HG03575 (cell line): ENCODE measurements around the gene GOLGA5.
A peak's percentile ranks its signal among the peaks of the same experiment; 100 is the strongest.
"Not testable (repeated sequence)": the region's sequence is repeated elsewhere in the genome, so short reads cannot be mapped to it uniquely, and the experiment has no call there.

Experiments used
- ATAC-seq: cut with Tn5 transposase; IDR thresholded peaks from one replicate; pipeline ENCODE4 v1.9.1; 2021; ENCODE audit not compliant: unreplicated experiment, insufficient number of reproducible peaks, low FRiP score; ENCODE audit errors: extremely low read depth

GOLGA5 gene

GRCh38 chr14:92793709-92794546, at the start of gene GOLGA5:
Gene GOLGA5 (plus strand): TSS chr14:92794305. CDS start chr14:92797438, 3,133 bp downstream.
- peak; percentile 61 for ATAC-seq

- no peak for ATAC-seq
Observed at GRCh38 chr14:92747701-92748258, 46.3 kb upstream of the GOLGA5 start.

- no peak for ATAC-seq
Observed at GRCh38 chr14:92748259-92749016, 45.7 kb upstream of the GOLGA5 start, which contains the start of gene LGMN. Gene LGMN (minus strand): TSS chr14:92748627. CDS start chr14:92732786, 15,841 bp downstream.

- not testable (repeated sequence) for ATAC-seq
Observed at GRCh38 chr14:92750222-92750728, 43.8 kb upstream of the GOLGA5 start.

- ATAC-seq: no peak
Observed at GRCh38 chr14:92750994-92751400, 43.1 kb upstream of the GOLGA5 start.

GRCh38 chr14:92751819-92752218, 42.3 kb upstream of the GOLGA5 start:
- ATAC-seq: no peak

GRCh38 chr14:92753250-92753649, 40.9 kb upstream of the GOLGA5 start:
- no peak for ATAC-seq

GRCh38 chr14:92754966-92755365, 39.1 kb upstream of the GOLGA5 start:
- no peak for ATAC-seq

- ATAC-seq: no peak
Observed at GRCh38 chr14:92755495-92755894, 38.6 kb upstream of the GOLGA5 start.

GRCh38 chr14:92756446-92756845, 37.7 kb upstream of the GOLGA5 start:
- no peak for ATAC-seq

- ATAC-seq: no peak
Observed at GRCh38 chr14:92759300-92759678, 34.8 kb upstream of the GOLGA5 start.

GRCh38 chr14:92759679-92760523, 34.2 kb upstream of the GOLGA5 start:
- ATAC-seq: no peak

- ATAC-seq: no peak
Observed at GRCh38 chr14:92760524-92760805, 33.6 kb upstream of the GOLGA5 start.

- ATAC-seq: not testable (repeated sequence)
Observed at GRCh38 chr14:92763666-92764631, 30.2 kb upstream of the GOLGA5 start.

GRCh38 chr14:92768236-92768635, 25.9 kb upstream of the GOLGA5 start:
- ATAC-seq: peak; percentile 80

GRCh38 chr14:92768795-92769194, 25.3 kb upstream of the GOLGA5 start:
- no peak for ATAC-seq

GRCh38 chr14:92770484-92770883, 23.6 kb upstream of the GOLGA5 start:
- ATAC-seq: no peak

- ATAC-seq: no peak
Observed at GRCh38 chr14:92774572-92774971, 19.5 kb upstream of the GOLGA5 start.
